Raji (cell line): ENCODE data around the gene PAGE2.

Experiments used
- POLR2A ChIP-seq: IDR thresholded peaks from 2 replicates; pipeline ENCODE4 v1.6.1; 2011; ENCODE audit warnings: low read depth, low read length, control low read depth; ENCODE audit not compliant: insufficient read depth

The PAGE2 gene

DNA sequence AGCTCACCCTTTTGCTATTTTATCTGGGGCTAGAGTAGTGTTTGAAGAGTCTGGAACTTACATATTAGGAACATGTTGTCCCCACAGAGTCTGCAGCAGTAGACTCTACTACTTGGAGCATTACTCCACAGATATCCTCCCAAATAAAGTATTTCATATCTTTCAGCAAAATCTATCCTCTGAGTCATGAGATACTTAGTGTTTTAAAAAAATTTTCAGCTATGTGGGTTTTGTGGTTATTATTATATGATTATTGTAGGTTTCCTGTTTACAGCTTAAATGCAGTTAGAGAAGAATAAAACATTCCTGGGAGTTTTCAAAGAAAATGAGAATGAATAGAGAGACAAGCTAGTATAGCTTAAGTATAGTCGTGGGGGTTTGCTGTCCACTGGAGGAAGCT is 30.9 kb downstream of the PAGE2 start:
- no peak for TF ChIP-seq POLR2A

DNA sequence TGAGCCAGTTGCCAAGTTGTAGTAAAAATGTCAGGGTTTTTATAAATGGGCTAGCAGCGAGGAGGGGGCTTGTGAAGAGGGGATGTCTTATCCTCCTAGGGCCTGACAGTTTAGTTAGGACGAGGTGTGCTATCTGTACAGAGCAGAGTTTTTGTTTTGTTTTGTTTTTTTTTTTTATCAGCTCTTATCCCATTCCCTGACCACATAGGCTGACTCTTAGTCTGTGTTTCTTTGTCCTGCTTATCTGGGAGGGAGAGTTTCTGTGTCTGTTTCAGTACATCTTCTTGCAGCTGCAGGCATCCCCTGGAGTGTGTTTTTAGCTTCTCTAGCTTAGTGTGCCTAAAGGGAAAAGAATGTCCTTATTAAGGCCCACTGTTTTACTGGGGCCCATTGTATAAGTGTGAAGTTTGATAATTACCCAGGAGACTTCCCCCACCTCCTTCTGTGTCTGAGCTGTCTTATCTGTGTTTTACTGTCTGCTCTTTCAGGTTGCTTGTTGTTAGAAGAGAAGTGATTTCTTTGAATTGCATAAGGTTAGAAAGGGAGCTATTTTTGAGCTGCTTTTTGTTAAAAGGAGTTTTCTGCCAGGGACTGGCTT is 32.0 kb downstream of the PAGE2 start:
- TF ChIP-seq POLR2A: no peak

DNA sequence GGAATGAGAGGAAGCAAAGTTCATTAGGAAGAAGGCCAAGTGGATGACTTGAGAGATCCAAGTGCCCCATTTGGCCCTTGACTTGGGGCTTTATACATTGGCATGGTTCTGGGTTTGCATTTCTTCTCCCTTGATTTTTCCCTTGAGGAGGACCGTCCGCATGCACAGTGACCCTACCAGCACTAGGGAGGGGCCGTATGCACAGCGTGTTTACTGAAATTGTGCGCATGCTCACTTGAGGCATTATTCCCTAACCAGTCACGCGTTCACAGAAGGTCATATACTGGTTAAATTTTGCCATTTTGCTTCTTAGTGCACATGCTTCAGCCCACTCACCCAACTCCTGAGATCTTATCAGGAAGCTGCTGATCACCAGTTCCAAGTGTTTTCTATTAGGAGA is 35.1 kb downstream of the PAGE2 start:
- TF ChIP-seq POLR2A: no peak

DNA sequence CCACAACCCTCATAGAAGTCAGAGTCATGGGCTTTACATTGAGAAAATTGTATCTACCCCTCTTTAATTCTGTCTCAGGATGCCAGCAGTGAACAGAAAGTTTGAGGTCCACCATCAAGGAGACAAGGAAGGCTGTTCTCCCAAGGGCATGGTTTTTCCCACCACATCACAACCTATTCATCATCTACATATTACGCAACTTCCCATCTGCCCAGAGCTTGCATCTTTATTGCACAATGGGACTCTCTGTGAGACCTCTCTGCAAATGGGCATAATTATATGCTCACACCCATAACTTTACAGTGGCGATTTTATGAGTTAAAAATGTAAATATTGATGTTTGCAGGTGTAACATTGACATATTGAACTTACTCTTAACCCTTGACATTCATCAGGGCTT is 38.9 kb downstream of the PAGE2 start:
- no peak for TF ChIP-seq POLR2A

DNA sequence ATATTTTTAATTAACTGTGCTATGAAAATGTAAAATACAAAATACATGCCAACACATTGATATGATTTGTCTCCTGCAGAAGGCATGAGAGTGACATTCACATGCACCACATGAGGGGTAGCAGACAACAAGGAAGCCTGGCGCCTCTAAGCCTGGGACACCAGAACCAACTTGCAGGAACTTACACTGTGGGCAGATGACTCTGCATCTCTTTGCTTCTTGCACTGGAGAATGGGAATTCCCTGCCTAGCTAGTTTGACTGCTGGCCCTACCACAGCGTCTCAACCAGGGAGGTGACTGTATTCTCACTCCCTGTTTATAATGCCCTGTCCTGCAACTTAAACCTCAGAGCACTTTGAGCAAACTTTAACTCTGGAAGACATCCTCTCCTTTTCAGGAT is 40.5 kb downstream of the PAGE2 start:
- no peak for TF ChIP-seq POLR2A

DNA sequence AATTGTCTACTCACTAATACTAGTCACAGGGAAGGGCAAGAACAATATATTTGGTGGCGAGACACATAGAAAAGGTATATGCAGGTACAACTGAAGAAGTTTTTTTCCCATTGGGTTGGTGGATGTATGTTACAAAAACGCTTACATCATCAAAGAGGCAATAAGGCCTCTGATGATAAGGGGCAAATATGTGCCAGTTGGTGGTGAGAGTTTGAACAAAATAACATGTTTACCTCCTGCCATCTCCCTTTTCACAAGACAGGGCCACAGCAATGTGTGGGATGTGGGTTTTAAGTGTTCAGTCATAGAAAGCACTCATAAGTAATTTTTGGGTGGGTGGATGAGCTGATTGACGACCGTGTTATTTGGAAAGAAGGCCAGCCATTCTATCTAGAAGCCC is 41.7 kb downstream of the PAGE2 start:
- TF ChIP-seq POLR2A: no peak

DNA sequence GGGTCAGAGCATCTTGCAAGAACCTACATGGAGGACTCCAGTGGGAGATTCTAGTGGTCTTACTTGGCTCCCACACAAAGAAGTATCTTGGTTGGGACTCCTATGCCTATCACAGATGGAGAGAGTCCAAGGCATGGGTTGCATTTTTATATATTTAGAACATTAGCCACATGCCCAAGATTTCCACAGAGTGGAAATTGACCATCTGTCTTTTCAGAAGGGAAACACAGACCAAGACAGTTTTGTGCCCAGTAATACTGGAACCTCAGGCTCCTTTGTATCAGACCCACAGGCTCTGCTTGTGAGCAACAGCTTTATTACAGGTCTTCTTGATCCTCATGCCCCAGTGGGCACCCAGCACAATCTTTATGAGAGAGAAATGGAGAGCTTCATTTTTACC is 43.6 kb downstream of the PAGE2 start:
- TF ChIP-seq POLR2A: no peak

DNA sequence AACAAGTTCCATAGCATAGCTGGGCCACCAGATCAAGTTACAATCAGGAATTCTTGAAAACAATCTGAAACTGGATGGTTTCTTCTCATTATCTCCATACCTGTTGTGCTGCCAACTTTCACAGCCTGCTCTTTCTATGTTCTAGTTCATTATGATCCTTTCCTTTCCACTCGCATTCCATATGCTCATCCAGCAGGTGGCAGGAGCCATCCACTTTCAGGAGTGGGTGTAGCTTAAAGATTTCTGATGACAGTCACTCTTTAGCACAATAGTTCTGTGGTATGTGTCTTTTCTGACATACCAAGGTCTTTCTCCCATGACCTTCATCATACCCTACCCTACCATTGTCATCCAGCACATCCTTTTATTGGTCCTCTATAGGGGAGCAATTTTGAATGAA is 46.4 kb downstream of the PAGE2 start:
- no peak for TF ChIP-seq POLR2A
